Measurements from ENCODE around the gene SDF2L1.
A peak's percentile ranks its signal among the peaks of the same experiment; 100 is the strongest.
"Not testable (repeated sequence)": the region's sequence is repeated elsewhere in the genome, so short reads cannot be mapped to it uniquely, and the experiment has no call there.

The SDF2L1 gene

GRCh38 chr22:21637450-21637849, 4.7 kb upstream of the SDF2L1 start:
- DNase-seq: not testable (repeated sequence)

GRCh38 chr22:21639359-21639758, 2.7 kb upstream of the SDF2L1 start:
- DNase-seq: no peak

- no peak for DNase-seq
These were observed 1.3 kb upstream of the SDF2L1 start for GRCh38 chr22:21640810-21641209.

- no peak for DNase-seq
These were observed 699 bp upstream of the SDF2L1 start for GRCh38 chr22:21641417-21641788.

GRCh38 chr22:21642584-21643448, 714 bp downstream of the SDF2L1 start:
- DNase-seq: peak; percentile 65

- DNase-seq: no peak
These were observed 1.6 kb downstream of the SDF2L1 start for GRCh38 chr22:21643533-21644357.

- DNase-seq: not testable (repeated sequence)
These were observed 3.4 kb downstream of the SDF2L1 start for GRCh38 chr22:21645513-21645912.

- peak; percentile 77 for DNase-seq
These were observed 4.8 kb downstream of the SDF2L1 start for GRCh38 chr22:21646608-21647590.

GRCh38 chr22:21650280-21650679, 8.2 kb downstream of the SDF2L1 start:
- DNase-seq: no peak

GRCh38 chr22:21650823-21651520, 8.9 kb downstream of the SDF2L1 start:
- no peak for DNase-seq

- no peak for DNase-seq
These were observed 9.5 kb downstream of the SDF2L1 start for GRCh38 chr22:21651521-21652009.

GRCh38 chr22:21652010-21652546, 10.0 kb downstream of the SDF2L1 start:
- DNase-seq: peak; percentile 81

- DNase-seq: no peak
These were observed 10.7 kb downstream of the SDF2L1 start for GRCh38 chr22:21652547-21653545.

- DNase-seq: no peak
These were observed 14.9 kb downstream of the SDF2L1 start for GRCh38 chr22:21657020-21657359.

- peak; percentile 78 for DNase-seq
These were observed 15.4 kb downstream of the SDF2L1 start for GRCh38 chr22:21657360-21658032.

GRCh38 chr22:21659864-21660525, 17.9 kb downstream of the SDF2L1 start:
- no peak for DNase-seq

- DNase-seq: no peak
These were observed 18.8 kb downstream of the SDF2L1 start for GRCh38 chr22:21660904-21661303.

GRCh38 chr22:21661991-21662390, 19.9 kb downstream of the SDF2L1 start:
- DNase-seq: no peak

GRCh38 chr22:21663738-21664137, 21.6 kb downstream of the SDF2L1 start:
- no peak for DNase-seq

All from activated T-cell treated with anti-CD3 and anti-CD28 coated beads, Interleukin-2, amount 50 U/mL, for 1 hour (primary cell).